HG03378 (cell line): ENCODE results near the gene ZDHHC17.
"Not testable (repeated sequence)": the region's sequence is repeated elsewhere in the genome, so short reads cannot be mapped to it uniquely, and the experiment has no call there.

ENCODE experiments used
- ATAC-seq: cut with Tn5 transposase; IDR thresholded peaks from one replicate; pipeline ENCODE4 v1.9.1; 2021; ENCODE audit warnings: mild to moderate bottlenecking, moderate library complexity; ENCODE audit not compliant: unreplicated experiment

The ZDHHC17 gene

GRCh38 chr12:76763746-76764675 lies at the start of gene ZDHHC17:
Gene ZDHHC17, plus strand, starts transcription at chr12:76764115. Its CDS starts 122 bp downstream, at chr12:76764237.
- peak; percentile 91 for ATAC-seq

- no peak for ATAC-seq
These were observed 49.5 kb upstream of the ZDHHC17 start for GRCh38 chr12:76714415-76714814.

GRCh38 chr12:76714861-76715260 lies 49.1 kb upstream of the ZDHHC17 start:
- no peak for ATAC-seq

GRCh38 chr12:76715332-76715731 lies 48.6 kb upstream of the ZDHHC17 start:
- ATAC-seq = no peak

GRCh38 chr12:76717314-76717713 lies 46.6 kb upstream of the ZDHHC17 start:
- no peak for ATAC-seq

- no peak for ATAC-seq
These were observed 44.5 kb upstream of the ZDHHC17 start for GRCh38 chr12:76719171-76720041.

- ATAC-seq = no peak
These were observed 43.8 kb upstream of the ZDHHC17 start for GRCh38 chr12:76720068-76720467.

GRCh38 chr12:76726626-76727025 lies 37.3 kb upstream of the ZDHHC17 start:
- ATAC-seq = no peak

GRCh38 chr12:76732188-76732587 lies 31.7 kb upstream of the ZDHHC17 start:
- ATAC-seq = not testable (repeated sequence)

GRCh38 chr12:76737689-76738088 lies 26.2 kb upstream of the ZDHHC17 start:
- ATAC-seq = not testable (repeated sequence)

GRCh38 chr12:76738824-76739579 lies 24.9 kb upstream of the ZDHHC17 start:
- ATAC-seq = no peak

GRCh38 chr12:76739896-76740295 lies 24.0 kb upstream of the ZDHHC17 start:
- ATAC-seq = no peak

GRCh38 chr12:76740501-76740900 lies 23.4 kb upstream of the ZDHHC17 start:
- no peak for ATAC-seq

GRCh38 chr12:76745343-76745742 lies 18.6 kb upstream of the ZDHHC17 start:
- no peak for ATAC-seq

- no peak for ATAC-seq
These were observed 17.4 kb upstream of the ZDHHC17 start for GRCh38 chr12:76746516-76746915.

GRCh38 chr12:76747245-76747644 lies 16.7 kb upstream of the ZDHHC17 start:
- ATAC-seq = no peak

GRCh38 chr12:76755829-76756379 lies 8.0 kb upstream of the ZDHHC17 start:
- ATAC-seq = no peak

- no peak for ATAC-seq
These were observed 6.2 kb upstream of the ZDHHC17 start for GRCh38 chr12:76757694-76758093.

GRCh38 chr12:76762601-76762980 lies 1.3 kb upstream of the ZDHHC17 start:
- ATAC-seq = no peak

GRCh38 chr12:76764856-76765255 lies 941 bp downstream of the ZDHHC17 start:
- ATAC-seq = no peak

- ATAC-seq = no peak
These were observed 1.7 kb downstream of the ZDHHC17 start for GRCh38 chr12:76765598-76765997.
